Memory B cell (primary cell): ENCODE data around the gene SLC7A10.
"Not testable (repeated sequence)": the region's sequence is repeated elsewhere in the genome, so short reads cannot be mapped to it uniquely, and the experiment has no call there.

Source experiments
- ATAC-seq: fragments of 150-1000 bp; cut with Tn5 transposase; 2 replicates; pipeline ENCODE4 v1.10.0; 2021; ENCODE audit warnings: low read depth, mild to moderate bottlenecking, moderate library complexity
- DNase-seq, 2 donors: peaks; one replicate each; pipeline ENCODE4 v3.0.0; 2022; ENCODE audit warnings: low spot score in 2 of 2
- H3K27ac Mint-ChIP-seq: one replicate; pipeline ENCODE4 v1.8.0; 2022; ENCODE audit warnings: mild to moderate bottlenecking, moderate library complexity, mixed read lengths
- H3K27me3 Mint-ChIP-seq: one replicate; pipeline ENCODE4 v1.8.0; 2022; ENCODE audit warnings: mixed read lengths
- H3K36me3 Mint-ChIP-seq: one replicate; pipeline ENCODE4 v1.8.0; 2022; ENCODE audit warnings: mild to moderate bottlenecking, mixed read lengths
- H3K4me1 Mint-ChIP-seq: one replicate; pipeline ENCODE4 v1.8.0; 2022; ENCODE audit warnings: mixed read lengths
- H3K4me3 Mint-ChIP-seq: one replicate; pipeline ENCODE4 v1.8.0; 2022; ENCODE audit warnings: mild to moderate bottlenecking, moderate library complexity, mixed read lengths
- H3K9me3 Mint-ChIP-seq: one replicate; pipeline ENCODE4 v1.8.0; 2022; ENCODE audit warnings: mixed read lengths

The SLC7A10 gene

GRCh38 chr19:33189453-33189852 lies 36.2 kb downstream of the SLC7A10 start:
- Mint-ChIP-seq H3K9me3 (no peaks in the 10 kb centered on the region), H3K36me3 (no peaks in the 10 kb centered on the region), H3K4me1 (peaks cover 3% of the 10 kb centered on the region), H3K4me3 (no peak overlapping the region), H3K27me3 (peaks cover 23% of the 10 kb centered on the region), H3K27ac (no peak overlapping the region)
- no peak for ATAC-seq
- DNase-seq = no peak

GRCh38 chr19:33187183-33187540 lies 38.5 kb downstream of the SLC7A10 start:
- H3K27ac Mint-ChIP-seq = no peak overlapping the region
- DNase-seq (no peak), ATAC-seq (no peak)
- H3K36me3 Mint-ChIP-seq = no peaks in the 10 kb centered on the region
- H3K4me3 Mint-ChIP-seq = no peak overlapping the region
- H3K27me3 Mint-ChIP-seq = peaks cover 17% of the 10 kb centered on the region
- H3K9me3 Mint-ChIP-seq = no peaks in the 10 kb centered on the region
- peaks cover 3% of the 10 kb centered on the region for H3K4me1 Mint-ChIP-seq

- no peak for ATAC-seq
- H3K27ac Mint-ChIP-seq = no peak overlapping the region
- H3K9me3 Mint-ChIP-seq = no peaks in the 10 kb centered on the region
- no peak for DNase-seq
- H3K36me3 Mint-ChIP-seq = no peaks in the 10 kb centered on the region
- peaks cover 3% of the 10 kb centered on the region for H3K4me1 Mint-ChIP-seq
- H3K4me3 Mint-ChIP-seq = no peak overlapping the region
- peaks cover 12% of the 10 kb centered on the region for H3K27me3 Mint-ChIP-seq
Observed at GRCh38 chr19:33186431-33187182, 39.0 kb downstream of the SLC7A10 start.

GRCh38 chr19:33177417-33177979 lies 48.2 kb downstream of the SLC7A10 start:
- H3K27me3 Mint-ChIP-seq = no peaks in the 10 kb centered on the region
- ATAC-seq (peak; percentile 63), DNase-seq (no peak)
- H3K4me3 Mint-ChIP-seq = peak overlapping the region; percentile 94
- H3K4me1 Mint-ChIP-seq = peaks cover 21% of the 10 kb centered on the region
- peaks cover 1% of the 10 kb centered on the region for H3K36me3 Mint-ChIP-seq
- peak overlapping the region; percentile 100 for H3K27ac Mint-ChIP-seq
- H3K9me3 Mint-ChIP-seq = peaks cover 1% of the 10 kb centered on the region

- Mint-ChIP-seq H3K27ac (peak overlapping the region; percentile 100), H3K4me3 (peak overlapping the region; percentile 94), H3K9me3 (peaks cover 1% of the 10 kb centered on the region), H3K36me3 (peaks cover 2% of the 10 kb centered on the region), H3K4me1 (peaks cover 22% of the 10 kb centered on the region), H3K27me3 (no peaks in the 10 kb centered on the region)
- ATAC-seq (peak; percentile 71), DNase-seq (peak; percentile 82 to 100)
Observed at GRCh38 chr19:33176670-33177416, 48.8 kb downstream of the SLC7A10 start.

GRCh38 chr19:33175886-33176669 lies 49.6 kb downstream of the SLC7A10 start:
- Mint-ChIP-seq H3K9me3 (peaks cover 1% of the 10 kb centered on the region), H3K4me3 (peak overlapping the region; percentile 94), H3K27ac (peak overlapping the region; percentile 100), H3K36me3 (peaks cover 2% of the 10 kb centered on the region), H3K4me1 (peaks cover 22% of the 10 kb centered on the region), H3K27me3 (no peaks in the 10 kb centered on the region)
- no peak for DNase-seq
- ATAC-seq = no peak

GRCh38 chr19:33175156-33175782 lies 50.4 kb downstream of the SLC7A10 start:
- Mint-ChIP-seq H3K4me3 (peak overlapping the region; percentile 94), H3K4me1 (peaks cover 22% of the 10 kb centered on the region), H3K27ac (peak overlapping the region; percentile 100)

GRCh38 chr19:33174186-33174585 lies 51.5 kb downstream of the SLC7A10 start:
- H3K9me3 Mint-ChIP-seq = peaks cover 1% of the 10 kb centered on the region
- no peaks in the 10 kb centered on the region for H3K27me3 Mint-ChIP-seq
- no peak for DNase-seq
- no peak overlapping the region for H3K27ac Mint-ChIP-seq
- H3K4me1 Mint-ChIP-seq = peaks cover 24% of the 10 kb centered on the region
- no peak overlapping the region for H3K4me3 Mint-ChIP-seq
- H3K36me3 Mint-ChIP-seq = peaks cover 5% of the 10 kb centered on the region
- ATAC-seq = no peak

More at GRCh38 chr19:33175156-33175782, 50.4 kb downstream of the SLC7A10 start:
- no peak for ATAC-seq
- peaks cover 1% of the 10 kb centered on the region for H3K9me3 Mint-ChIP-seq
- no peak for DNase-seq
- peaks cover 2% of the 10 kb centered on the region for H3K36me3 Mint-ChIP-seq
- H3K27me3 Mint-ChIP-seq = no peaks in the 10 kb centered on the region

- H3K27me3 Mint-ChIP-seq = no peaks in the 10 kb centered on the region
- no peak overlapping the region for H3K4me3 Mint-ChIP-seq
- H3K4me1 Mint-ChIP-seq = peaks cover 17% of the 10 kb centered on the region
- ATAC-seq (no peak), DNase-seq (no peak)
- H3K9me3 Mint-ChIP-seq = peaks cover 12% of the 10 kb centered on the region
- H3K27ac Mint-ChIP-seq = peak overlapping the region; percentile 15
- H3K36me3 Mint-ChIP-seq = peaks cover 18% of the 10 kb centered on the region
Observed at GRCh38 chr19:33171916-33172359, 53.7 kb downstream of the SLC7A10 start.

GRCh38 chr19:33171222-33171795 lies 54.3 kb downstream of the SLC7A10 start:
- Mint-ChIP-seq H3K36me3 (peaks cover 18% of the 10 kb centered on the region), H3K4me3 (no peak overlapping the region), H3K9me3 (peaks cover 12% of the 10 kb centered on the region), H3K27ac (no peak overlapping the region), H3K4me1 (peaks cover 14% of the 10 kb centered on the region), H3K27me3 (no peaks in the 10 kb centered on the region)
- DNase-seq (no peak), ATAC-seq (no peak)

GRCh38 chr19:33168528-33168927 lies 57.1 kb downstream of the SLC7A10 start:
- Mint-ChIP-seq H3K36me3 (peaks cover 25% of the 10 kb centered on the region), H3K27me3 (no peaks in the 10 kb centered on the region), H3K4me1 (peaks cover 10% of the 10 kb centered on the region), H3K9me3 (peaks cover 12% of the 10 kb centered on the region), H3K27ac (no peak overlapping the region), H3K4me3 (no peak overlapping the region)
- ATAC-seq = no peak
- no peak for DNase-seq

GRCh38 chr19:33167438-33167837 lies 58.2 kb downstream of the SLC7A10 start:
- Mint-ChIP-seq H3K36me3 (peaks cover 23% of the 10 kb centered on the region), H3K4me1 (peaks cover 7% of the 10 kb centered on the region), H3K4me3 (no peak overlapping the region), H3K27ac (no peak overlapping the region), H3K27me3 (no peaks in the 10 kb centered on the region), H3K9me3 (peaks cover 12% of the 10 kb centered on the region)
- DNase-seq (no peak), ATAC-seq (no peak)

- H3K27me3 Mint-ChIP-seq, H3K4me1 Mint-ChIP-seq, ATAC-seq, H3K27ac Mint-ChIP-seq, H3K4me3 Mint-ChIP-seq, DNase-seq: not testable (repeated sequence)
- Mint-ChIP-seq H3K36me3 (peaks cover 22% of the 10 kb centered on the region), H3K9me3 (peaks cover 12% of the 10 kb centered on the region)
Observed at GRCh38 chr19:33166037-33166436, 59.6 kb downstream of the SLC7A10 start.
